ENCODE data around the gene FKBP14. TPM values are rescaled to one million over a fixed set of nuclear protein-coding genes. Genes with fewer than 3 reads are reported as not detected.

The FKBP14 gene
- total RNA-seq, 1 donor = 40.9 TPM

GRCh38 chr7:29987083-29987482 is 39.4 kb downstream of the FKBP14 start:
- Histone ChIP-seq H4K20me1 (ENCODE audit: insufficient read depth, low read length) (peaks cover 6% of the 10 kb centered on the region), H3K4me1 (ENCODE audit: insufficient read depth, low read length) (peaks cover 22% of the 10 kb centered on the region), H3K79me2 (ENCODE audit: insufficient read depth, low read length) (peaks cover 68% of the 10 kb centered on the region), H3K27ac (ENCODE audit: low read depth, low read length) (peak overlapping the region; percentile 70), H2AFZ (ENCODE audit: low read length) (no peak overlapping the region), H3K9me3 (ENCODE audit: low read depth, low read length) (no peaks in the 10 kb centered on the region), H3K27me3 (ENCODE audit: insufficient read depth, low read length) (no peaks in the 10 kb centered on the region), H3K36me3 (ENCODE audit: insufficient read depth, low read length) (no peaks in the 10 kb centered on the region), H3K4me2 (ENCODE audit: insufficient read depth, low read length) (peak overlapping the region; percentile 82), H3K4me3 (ENCODE audit: insufficient read depth, low read length) (no peak overlapping the region)
- peak; percentile 92 for DNase-seq (ENCODE audit: insufficient read length, low spot score, missing footprints)
- TF ChIP-seq CTCF (IDR thresholded peaks at IDR 0.05; ENCODE audit: extremely low read depth, low read depth, low read length) = no peak

GRCh38 chr7:29980151-29980550 is 46.4 kb downstream of the FKBP14 start:
- Histone ChIP-seq H3K4me2 (ENCODE audit: insufficient read depth, low read length) (no peak overlapping the region), H2AFZ (ENCODE audit: low read length) (no peak overlapping the region), H3K9me3 (ENCODE audit: low read depth, low read length) (no peaks in the 10 kb centered on the region), H3K4me1 (ENCODE audit: insufficient read depth, low read length) (no peaks in the 10 kb centered on the region), H3K4me3 (ENCODE audit: insufficient read depth, low read length) (no peak overlapping the region), H3K27me3 (ENCODE audit: insufficient read depth, low read length) (no peaks in the 10 kb centered on the region), H3K79me2 (ENCODE audit: insufficient read depth, low read length) (peaks cover 93% of the 10 kb centered on the region), H3K27ac (ENCODE audit: low read depth, low read length) (no peak overlapping the region), H4K20me1 (ENCODE audit: insufficient read depth, low read length) (peaks cover 31% of the 10 kb centered on the region), H3K36me3 (ENCODE audit: insufficient read depth, low read length) (no peaks in the 10 kb centered on the region)
- no peak for DNase-seq (ENCODE audit: insufficient read length, low spot score, missing footprints)
- no peak for TF ChIP-seq CTCF (IDR thresholded peaks at IDR 0.05; ENCODE audit: extremely low read depth, low read depth, low read length)

- Histone ChIP-seq H3K36me3 (ENCODE audit: insufficient read depth, low read length) (no peaks in the 10 kb centered on the region), H3K27me3 (ENCODE audit: insufficient read depth, low read length) (no peaks in the 10 kb centered on the region), H3K4me2 (ENCODE audit: insufficient read depth, low read length) (no peak overlapping the region), H3K27ac (ENCODE audit: low read depth, low read length) (no peak overlapping the region), H2AFZ (ENCODE audit: low read length) (no peak overlapping the region), H3K4me1 (ENCODE audit: insufficient read depth, low read length) (no peaks in the 10 kb centered on the region), H3K4me3 (ENCODE audit: insufficient read depth, low read length) (no peak overlapping the region), H3K79me2 (ENCODE audit: insufficient read depth, low read length) (peaks cover 94% of the 10 kb centered on the region), H3K9me3 (ENCODE audit: low read depth, low read length) (no peaks in the 10 kb centered on the region), H4K20me1 (ENCODE audit: insufficient read depth, low read length) (peaks cover 37% of the 10 kb centered on the region)
- TF ChIP-seq CTCF (IDR thresholded peaks at IDR 0.05; ENCODE audit: extremely low read depth, low read depth, low read length) = no peak
- no peak for DNase-seq (ENCODE audit: insufficient read length, low spot score, missing footprints)
Measured at GRCh38 chr7:29977886-29978651, 48.4 kb downstream of the FKBP14 start.

GRCh38 chr7:29976673-29977415 is 49.7 kb downstream of the FKBP14 start:
- Histone ChIP-seq H3K27me3 (ENCODE audit: insufficient read depth, low read length) (no peaks in the 10 kb centered on the region), H2AFZ (ENCODE audit: low read length) (no peak overlapping the region), H3K36me3 (ENCODE audit: insufficient read depth, low read length) (no peaks in the 10 kb centered on the region), H4K20me1 (ENCODE audit: insufficient read depth, low read length) (peaks cover 49% of the 10 kb centered on the region), H3K79me2 (ENCODE audit: insufficient read depth, low read length) (peaks cover 94% of the 10 kb centered on the region), H3K27ac (ENCODE audit: low read depth, low read length) (no peak overlapping the region), H3K4me3 (ENCODE audit: insufficient read depth, low read length) (no peak overlapping the region), H3K4me2 (ENCODE audit: insufficient read depth, low read length) (no peak overlapping the region), H3K9me3 (ENCODE audit: low read depth, low read length) (no peaks in the 10 kb centered on the region), H3K4me1 (ENCODE audit: insufficient read depth, low read length) (no peaks in the 10 kb centered on the region)
- DNase-seq (ENCODE audit: insufficient read length, low spot score, missing footprints) = no peak
- no peak for TF ChIP-seq CTCF (IDR thresholded peaks at IDR 0.05; ENCODE audit: extremely low read depth, low read depth, low read length)
